GM06990 (cell line): ENCODE measurements around the gene STK10.

Experiments
- DNase-seq: peaks from one replicate; pipeline ENCODE4 v3.0.0-alpha.2; 2011; ENCODE audit not compliant: insufficient read length; ENCODE audit errors: extremely low read depth
- H3K27me3 ChIP-seq: replicated peaks from 2 replicates; pipeline ENCODE4 v1.6.0; 2011; ENCODE audit warnings: low read length; ENCODE audit not compliant: control insufficient read depth, insufficient read depth
- H3K36me3 ChIP-seq: 2 replicates; pipeline ENCODE4 v1.5.1; 2011; ENCODE audit warnings: low read length; ENCODE audit not compliant: control insufficient read depth, insufficient read depth
- H3K4me3 ChIP-seq: replicated peaks from 2 replicates; pipeline ENCODE4 v1.5.1; 2011; ENCODE audit warnings: low read depth, mild to moderate bottlenecking, control low read depth, low read length
- CTCF ChIP-seq: IDR thresholded peaks from 2 replicates; pipeline ENCODE4 v1.5.1; 2011; ENCODE audit warnings: low read length, control low read depth, mild to moderate bottlenecking, inconsistent platforms; ENCODE audit not compliant: insufficient read depth, poor library complexity, severe bottlenecking

The STK10 gene

GRCh38 chr5:172166030-172166826, 21.8 kb downstream of the STK10 start:
- Histone ChIP-seq H3K4me3 (no peak overlapping the region), H3K27me3 (no peaks in the 10 kb centered on the region), H3K36me3 (peaks cover 26% of the 10 kb centered on the region)
- no peak for TF ChIP-seq CTCF
- DNase-seq: no peak

GRCh38 chr5:172165465-172165864, 22.6 kb downstream of the STK10 start:
- Histone ChIP-seq H3K4me3 (no peak overlapping the region), H3K27me3 (no peaks in the 10 kb centered on the region), H3K36me3 (peaks cover 20% of the 10 kb centered on the region)
- no peak for TF ChIP-seq CTCF
- no peak for DNase-seq

- H3K4me3 ChIP-seq: no peak overlapping the region
- no peak for DNase-seq
- no peak for TF ChIP-seq CTCF
- no peaks in the 10 kb centered on the region for H3K27me3 ChIP-seq
- peaks cover 19% of the 10 kb centered on the region for H3K36me3 ChIP-seq
Observed at GRCh38 chr5:172164769-172165212, 23.2 kb downstream of the STK10 start.

- H3K36me3 ChIP-seq: peaks cover 19% of the 10 kb centered on the region
- DNase-seq: no peak
- no peak for TF ChIP-seq CTCF
- no peaks in the 10 kb centered on the region for H3K27me3 ChIP-seq
- H3K4me3 ChIP-seq: no peak overlapping the region
Observed at GRCh38 chr5:172163346-172163745, 24.7 kb downstream of the STK10 start.

GRCh38 chr5:172162987-172163343, 25.1 kb downstream of the STK10 start:
- Histone ChIP-seq H3K36me3 (peaks cover 15% of the 10 kb centered on the region), H3K4me3 (no peak overlapping the region), H3K27me3 (no peaks in the 10 kb centered on the region)
- no peak for TF ChIP-seq CTCF
- no peak for DNase-seq
